ENCODE results near the gene HORMAD2.
"Not testable (repeated sequence)": the region's sequence is repeated elsewhere in the genome, so short reads cannot be mapped to it uniquely, and the experiment has no call there.

The HORMAD2 gene

GRCh38 chr22:30214703-30215407 lies 134.6 kb downstream of the HORMAD2 start:
- DNase-seq, result no peak

GRCh38 chr22:30216272-30216671 lies 136.0 kb downstream of the HORMAD2 start:
- DNase-seq, result not testable (repeated sequence)

DNA sequence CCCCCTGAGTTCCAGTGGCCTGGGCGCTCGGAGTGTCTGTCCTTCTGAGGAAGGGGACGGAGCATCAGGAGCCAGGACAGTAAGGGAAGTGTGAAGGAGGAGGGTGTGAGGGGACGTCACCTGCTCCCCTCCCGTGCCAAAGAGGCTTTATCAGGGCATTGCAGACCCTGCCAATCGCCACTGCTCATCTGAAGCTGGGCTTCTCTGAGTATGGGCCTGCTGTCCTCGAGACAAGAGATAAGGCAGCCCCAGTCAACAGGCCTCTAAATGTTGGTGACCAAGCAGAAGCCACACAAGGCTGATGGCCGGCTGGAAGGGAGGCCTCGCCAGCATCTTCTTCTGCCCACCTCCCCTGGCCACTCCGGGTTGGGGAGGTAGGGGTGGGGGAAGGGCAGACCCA lies 136.4 kb downstream of the HORMAD2 start:
- no peak for DNase-seq

DNA sequence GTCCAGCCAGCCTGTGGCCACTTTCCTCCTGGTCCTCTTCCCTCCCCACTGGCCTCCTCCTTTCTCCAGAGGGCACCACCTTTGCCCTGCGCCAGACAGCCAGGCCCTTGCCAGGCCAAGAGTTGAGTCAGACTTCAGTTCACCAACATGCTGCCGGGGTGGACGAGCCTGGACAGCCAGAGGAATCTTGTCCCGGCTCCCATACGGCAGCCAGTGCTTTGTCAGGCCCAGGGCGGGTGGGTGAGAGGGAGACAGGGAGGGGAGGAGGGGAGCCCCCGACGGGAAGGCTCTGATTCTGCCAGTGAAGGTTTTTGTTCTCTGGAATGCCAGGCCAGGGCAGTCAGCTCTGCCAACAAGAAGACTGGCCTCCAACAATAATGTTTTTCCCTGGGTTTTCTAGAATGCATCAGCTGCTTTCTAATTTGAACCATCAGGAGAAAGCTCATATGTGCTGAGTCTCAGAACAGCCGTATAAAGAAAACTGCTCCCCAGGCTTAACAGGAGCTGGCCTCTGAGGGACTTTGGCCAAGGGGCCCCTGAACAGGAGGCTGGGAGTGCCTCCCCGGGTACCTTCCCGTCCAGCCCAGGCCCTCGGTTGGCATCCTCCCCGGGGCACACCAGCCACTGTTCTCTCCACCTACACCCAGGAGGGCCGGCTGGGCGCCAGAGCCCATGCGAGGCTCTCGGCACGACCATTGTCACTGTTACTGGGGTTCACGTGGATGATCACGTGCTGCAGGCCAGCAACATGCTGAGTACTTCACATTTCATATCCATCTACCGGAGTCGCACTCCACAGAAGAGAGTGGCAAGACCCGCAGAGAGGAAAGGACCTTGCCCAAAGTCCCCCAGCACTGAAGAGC lies 137.7 kb downstream of the HORMAD2 start:
- no peak for DNase-seq

GRCh38 chr22:30219049-30219654 lies 138.9 kb downstream of the HORMAD2 start:
- DNase-seq, result no peak

DNA sequence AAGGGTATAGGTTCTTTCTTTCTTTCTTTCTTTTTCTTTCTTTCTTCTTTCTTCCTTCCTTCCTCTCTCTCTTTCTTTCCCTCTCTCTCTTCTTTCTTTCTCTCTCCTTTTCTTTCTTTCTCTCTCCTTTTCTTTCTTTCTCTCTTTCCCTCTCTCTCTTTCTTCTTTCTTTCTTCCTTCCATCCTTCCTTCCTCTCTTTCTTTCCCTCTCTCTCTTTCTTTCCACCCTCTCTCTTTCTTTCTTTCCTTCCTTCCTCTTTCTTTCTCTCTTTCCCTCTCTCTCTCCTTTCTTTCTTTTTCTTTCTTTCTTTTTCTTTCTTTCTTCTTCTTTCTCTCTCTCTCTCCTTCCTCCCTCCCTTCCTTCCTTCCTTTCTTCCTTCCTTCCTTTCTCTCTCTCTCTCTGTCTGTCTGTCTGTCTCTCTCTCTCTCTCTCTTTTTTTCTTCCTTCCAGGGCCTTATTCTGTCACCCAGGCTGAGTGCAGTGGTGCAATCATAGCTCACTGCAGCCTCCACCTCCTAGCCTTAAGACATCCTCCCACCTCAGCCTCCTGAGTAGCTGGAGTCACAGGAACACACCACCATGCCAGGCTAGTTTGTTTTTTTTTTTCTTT lies 139.5 kb downstream of the HORMAD2 start:
- DNase-seq, result no peak

DNA sequence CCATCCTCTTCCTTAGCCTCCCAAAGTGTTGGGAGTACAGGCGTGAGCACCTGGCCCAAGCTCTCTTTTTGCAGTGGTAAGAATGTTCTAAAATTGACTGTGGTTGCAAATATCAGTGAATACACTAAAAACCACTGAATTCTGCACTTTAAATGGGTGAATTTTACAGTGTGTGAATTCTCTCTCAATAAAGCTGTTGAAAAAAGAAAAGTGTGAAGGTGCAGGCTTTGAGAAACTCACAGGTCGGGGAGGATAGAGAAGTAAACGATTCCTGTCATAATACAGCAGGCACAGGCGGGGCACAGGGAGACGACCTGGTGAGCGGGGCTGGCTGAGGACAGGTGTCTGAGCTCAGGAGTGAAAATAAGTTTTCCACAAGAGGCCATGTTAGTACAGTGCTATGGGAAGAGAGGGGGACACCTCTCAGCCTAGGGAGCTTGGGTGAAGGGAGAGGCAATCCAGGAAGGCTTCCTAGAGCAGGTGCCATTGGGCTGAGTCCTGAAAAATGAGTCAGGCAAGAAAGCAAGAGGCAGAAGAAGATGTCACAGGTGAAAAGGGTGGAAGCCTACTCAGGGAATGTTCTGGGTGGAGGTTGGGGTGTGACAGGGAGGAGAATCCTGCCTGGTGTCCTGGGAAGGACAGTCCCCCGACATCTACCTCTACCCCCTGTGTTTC lies 140.2 kb downstream of the HORMAD2 start:
- DNase-seq, result no peak

GRCh38 chr22:30221121-30221992 lies 141.1 kb downstream of the HORMAD2 start:
- peak; percentile 79 for DNase-seq

GRCh38 chr22:30222321-30222720 lies 142.1 kb downstream of the HORMAD2 start:
- no peak for DNase-seq

GRCh38 chr22:30223303-30223702 lies 143.0 kb downstream of the HORMAD2 start:
- no peak for DNase-seq

DNA sequence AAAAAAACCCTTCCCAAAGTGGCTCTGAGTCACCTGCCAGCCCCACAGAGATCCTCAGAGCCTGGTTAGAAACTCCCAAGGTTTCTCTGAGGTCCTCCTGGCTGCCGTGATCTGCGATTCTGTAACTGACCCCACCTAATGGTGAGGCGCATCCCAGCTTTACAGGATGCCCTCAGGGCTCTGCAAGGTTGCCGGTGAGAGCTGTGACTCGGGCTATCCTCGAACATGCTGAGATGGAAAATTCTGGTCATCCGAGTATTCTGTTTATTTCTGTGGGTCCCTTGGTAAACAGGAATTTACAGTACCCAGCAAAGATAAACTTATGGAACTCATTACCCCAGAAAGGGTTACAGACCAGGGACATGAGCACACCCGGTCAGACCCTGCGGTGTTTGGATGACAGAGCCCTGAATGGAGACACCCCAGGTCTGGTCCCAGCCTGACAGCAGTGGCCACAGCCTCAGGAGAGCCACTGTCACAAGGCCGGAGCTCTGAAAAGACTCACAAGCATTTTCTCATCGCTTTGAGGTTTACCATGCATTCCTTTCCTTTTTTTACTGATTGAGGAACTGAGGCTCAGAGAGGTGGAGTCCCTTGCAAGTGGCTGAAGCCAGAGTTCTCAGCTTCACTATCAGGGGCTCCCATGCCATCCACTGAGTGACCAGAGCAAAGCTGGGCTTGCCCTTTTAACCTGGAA lies 144.0 kb downstream of the HORMAD2 start:
- DNase-seq, result no peak

DNA sequence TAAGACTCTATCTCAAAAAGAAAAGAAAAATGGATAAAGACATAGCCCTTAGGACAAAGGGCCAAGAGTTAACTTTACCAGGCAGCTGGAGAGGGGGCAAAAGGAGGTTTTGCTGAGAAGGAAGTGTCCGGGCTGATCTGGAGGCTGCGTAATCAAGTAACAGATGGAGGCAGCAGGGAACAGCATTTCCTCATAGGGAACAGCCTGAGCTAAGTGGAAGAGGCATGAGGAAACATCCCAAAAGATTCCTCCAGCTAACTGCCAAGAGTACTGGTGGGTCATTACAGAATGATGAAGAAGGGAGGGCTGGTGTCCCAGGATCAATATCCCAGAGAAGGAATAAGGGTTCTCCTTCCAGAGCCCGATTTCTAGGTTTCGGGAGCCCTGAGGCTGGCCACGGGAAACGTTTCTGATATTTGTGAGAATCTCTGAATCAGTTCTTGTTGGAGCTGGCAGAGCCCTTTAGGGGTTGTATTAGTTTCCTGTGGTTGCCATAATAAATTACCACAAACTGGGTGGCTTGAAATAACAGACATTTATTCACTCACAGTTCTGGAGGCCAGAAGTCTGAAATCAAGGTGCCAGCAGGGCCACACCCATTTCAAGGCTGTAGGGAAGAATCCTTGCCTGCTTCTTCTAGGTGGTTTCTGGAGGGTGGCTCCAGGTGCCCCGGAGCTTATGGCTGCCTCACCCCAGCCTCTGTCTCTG lies 145.1 kb downstream of the HORMAD2 start:
- no peak for DNase-seq

GRCh38 chr22:30226192-30226832 lies 146.0 kb downstream of the HORMAD2 start:
- DNase-seq, result no peak

All from activated CD8-positive, alpha-beta memory T cell treated with anti-CD3 and anti-CD28 coated beads, Interleukin-2, amount 50 U/mL, for 48 hours (primary cell).